Activated CD4-positive, alpha-beta T cell treated with anti-CD3 and anti-CD28 coated beads, Interleukin-2, amount 10 ng/mL, durations not matched to agents 24 days and 14 days (primary cell): ENCODE results near the gene GDI2. TPM values are rescaled to one million over a fixed set of nuclear protein-coding genes. Genes with fewer than 3 reads are reported as not detected.
A peak's percentile ranks its signal among the peaks of the same experiment; 100 is the strongest.
"Not testable (repeated sequence)": the region's sequence is repeated elsewhere in the genome, so short reads cannot be mapped to it uniquely, and the experiment has no call there.

ENCODE experiments used
- DNase-seq: peaks from one replicate; pipeline ENCODE4 v3.0.0; 2022
- H3K27ac Mint-ChIP-seq: one replicate; pipeline ENCODE4 v1.8.0; 2022; ENCODE audit warnings: mild to moderate bottlenecking, mixed read lengths
- H3K27me3 Mint-ChIP-seq: one replicate; pipeline ENCODE4 v1.8.0; 2022; ENCODE audit warnings: mixed read lengths
- H3K36me3 Mint-ChIP-seq: one replicate; pipeline ENCODE4 v1.8.0; 2022; ENCODE audit warnings: low read depth, mild to moderate bottlenecking, mixed read lengths
- H3K4me1 Mint-ChIP-seq: one replicate; pipeline ENCODE4 v1.8.0; 2021; ENCODE audit warnings: mixed read lengths
- H3K4me3 Mint-ChIP-seq: one replicate; pipeline ENCODE4 v1.8.0; 2022; ENCODE audit warnings: mild to moderate bottlenecking, moderate library complexity, mixed read lengths
- H3K9me3 Mint-ChIP-seq: one replicate; pipeline ENCODE4 v1.8.0; 2021; ENCODE audit warnings: mixed read lengths
- intact Hi-C: fragments of 100-400 bp; cut with micrococcal nuclease; formaldehyde crosslinking; loops from one replicate; pipeline ENCODE4 v1.15.1; 2023
- total RNA-seq: library from RNA; stranded (reverse); gene quantifications from 2 replicates; pipeline ENCODE4 v1.2.3, GENCODE V29; 2022

Gene GDI2
- total RNA-seq, 1 donor from 2014 or later, result 305 TPM

DNA sequence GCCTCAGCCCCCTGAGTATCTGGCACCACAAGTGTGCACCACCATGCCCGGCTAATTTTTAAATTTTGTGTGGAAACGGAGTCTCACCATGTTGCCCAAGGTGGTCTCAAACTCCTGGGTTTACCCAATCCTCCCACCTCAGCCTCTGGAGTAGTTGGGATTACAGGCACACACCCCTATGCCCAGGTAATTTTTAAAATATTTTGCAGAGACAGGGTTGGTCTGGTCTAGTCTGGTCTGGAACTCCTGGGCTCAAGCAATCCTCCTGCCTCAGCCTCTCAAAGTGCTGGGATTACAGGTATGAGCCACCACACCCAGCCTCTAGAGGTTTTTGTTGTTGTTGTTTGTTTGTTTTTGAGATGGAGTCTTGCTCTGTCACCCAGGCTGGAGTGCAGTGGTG lies 22.9 kb upstream of the GDI2 start:
- H3K27ac Mint-ChIP-seq, DNase-seq, H3K27me3 Mint-ChIP-seq, H3K4me3 Mint-ChIP-seq, H3K36me3 Mint-ChIP-seq, H3K9me3 Mint-ChIP-seq, intact Hi-C loops, H3K4me1 Mint-ChIP-seq: not testable (repeated sequence)

DNA sequence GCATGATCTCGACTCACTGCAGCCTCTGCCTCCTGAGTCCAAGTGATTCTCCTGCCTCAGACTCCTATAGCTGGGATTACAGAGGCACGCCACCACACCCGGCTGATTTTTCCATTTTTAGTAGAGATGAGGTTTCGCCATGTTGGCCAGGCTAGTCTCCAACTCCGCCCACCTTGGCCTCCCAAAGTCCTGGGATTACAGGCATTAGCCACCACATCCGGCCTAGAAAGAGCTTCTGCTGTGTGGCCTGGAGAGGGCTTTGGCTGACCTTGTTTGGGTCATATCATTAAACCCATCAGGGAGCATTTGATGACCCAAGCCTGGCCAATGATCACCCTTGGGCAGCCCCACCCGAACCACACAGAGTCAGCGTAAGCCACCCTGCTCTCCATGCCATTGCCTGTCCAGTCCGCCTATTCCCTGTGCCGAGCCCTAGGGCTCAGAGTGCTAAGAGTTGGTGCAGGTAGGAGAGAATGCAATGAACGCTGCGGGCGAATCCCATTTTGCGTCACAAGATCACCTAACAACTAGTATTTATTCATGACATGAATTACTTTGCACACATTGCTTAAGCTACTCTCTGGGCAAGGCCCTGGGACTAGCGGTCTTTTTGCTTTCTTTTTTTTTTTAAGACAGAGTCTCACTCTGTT lies 22.3 kb upstream of the GDI2 start:
- Mint-ChIP-seq H3K4me1 (no peaks in the 10 kb centered on the region), H3K27ac (no peak overlapping the region)

DNA sequence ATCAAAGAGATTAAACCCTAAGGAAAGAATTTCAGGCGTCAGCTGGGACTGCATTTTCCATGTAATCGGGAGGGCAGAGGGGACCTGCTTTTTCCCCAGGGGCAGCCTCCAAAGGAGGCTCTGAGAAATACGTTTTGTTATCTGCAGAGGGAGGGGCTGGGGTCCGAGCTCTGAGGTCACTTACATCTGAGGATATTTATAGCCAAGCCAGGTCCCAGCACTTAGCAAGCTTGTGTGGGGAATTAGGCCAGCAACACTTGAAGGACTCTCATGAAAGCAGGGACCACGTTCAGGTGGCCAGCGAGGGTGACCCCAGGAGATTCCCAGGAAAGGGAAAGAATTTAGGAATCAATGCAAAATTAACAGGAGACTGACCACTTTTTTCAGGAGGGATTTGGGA lies 20.6 kb upstream of the GDI2 start:
- Mint-ChIP-seq H3K4me3 (no peak overlapping the region), H3K27me3 (no peaks in the 10 kb centered on the region), H3K4me1 (no peaks in the 10 kb centered on the region), H3K27ac (no peak overlapping the region), H3K9me3 (no peaks in the 10 kb centered on the region), H3K36me3 (no peaks in the 10 kb centered on the region)
- DNase-seq, result no peak
- intact Hi-C loops, result no loop called here

More for the DNA sequence above, 22.3 kb upstream of the GDI2 start:
- intact Hi-C loops, result no loop called here
- no peak overlapping the region for H3K4me3 Mint-ChIP-seq
- H3K27me3 Mint-ChIP-seq, result no peaks in the 10 kb centered on the region
- no peaks in the 10 kb centered on the region for H3K36me3 Mint-ChIP-seq
- DNase-seq, result no peak
- H3K9me3 Mint-ChIP-seq, result no peaks in the 10 kb centered on the region

DNA sequence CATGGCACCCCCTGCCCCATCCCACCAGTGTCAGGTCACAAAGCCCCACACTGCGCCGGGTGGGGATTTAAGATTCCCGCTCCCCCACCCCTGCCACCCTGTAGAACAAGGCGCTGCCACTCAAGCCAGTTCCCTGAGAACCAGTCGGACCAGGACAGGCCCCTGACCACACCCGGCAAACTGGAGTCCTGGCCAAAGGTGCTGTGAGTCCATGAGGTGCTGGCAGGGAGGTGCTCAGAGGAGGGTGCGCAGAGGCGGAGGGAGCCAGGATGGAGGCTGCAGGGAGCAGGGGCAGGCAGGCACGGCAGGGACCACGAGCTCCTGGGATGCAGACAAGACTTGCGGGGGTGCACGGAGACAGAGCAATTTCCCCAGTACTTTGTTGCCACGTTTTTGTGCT lies 19.7 kb upstream of the GDI2 start:
- DNase-seq, result no peak
- Mint-ChIP-seq H3K27ac (no peak overlapping the region), H3K27me3 (no peaks in the 10 kb centered on the region), H3K4me1 (no peaks in the 10 kb centered on the region), H3K9me3 (no peaks in the 10 kb centered on the region), H3K4me3 (no peak overlapping the region), H3K36me3 (no peaks in the 10 kb centered on the region)
- intact Hi-C loops, result no loop called here

DNA sequence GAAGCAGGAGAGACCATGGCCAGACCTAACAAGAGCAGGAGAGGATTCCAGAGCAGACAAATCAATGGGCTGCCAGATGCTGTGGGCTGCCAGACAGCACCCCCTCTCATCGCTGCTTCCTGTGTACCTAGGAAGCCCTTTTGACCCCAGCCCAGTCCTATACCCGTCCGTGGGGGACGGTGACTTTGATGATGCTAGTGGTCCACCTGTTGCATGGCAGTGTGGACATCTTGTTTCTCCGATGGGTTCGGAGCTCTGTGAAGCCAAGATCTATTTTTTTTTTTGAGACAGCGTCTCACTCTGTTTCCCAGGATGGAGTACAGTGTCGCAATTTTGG lies 18.2 kb upstream of the GDI2 start:
- H3K4me1 Mint-ChIP-seq, result no peaks in the 10 kb centered on the region
- no peak overlapping the region for H3K27ac Mint-ChIP-seq
- no peaks in the 10 kb centered on the region for H3K27me3 Mint-ChIP-seq
- no peak overlapping the region for H3K4me3 Mint-ChIP-seq
- no peak for DNase-seq
- H3K36me3 Mint-ChIP-seq, result no peaks in the 10 kb centered on the region
- H3K9me3 Mint-ChIP-seq, result no peaks in the 10 kb centered on the region
- intact Hi-C loops, result no loop called here

DNA sequence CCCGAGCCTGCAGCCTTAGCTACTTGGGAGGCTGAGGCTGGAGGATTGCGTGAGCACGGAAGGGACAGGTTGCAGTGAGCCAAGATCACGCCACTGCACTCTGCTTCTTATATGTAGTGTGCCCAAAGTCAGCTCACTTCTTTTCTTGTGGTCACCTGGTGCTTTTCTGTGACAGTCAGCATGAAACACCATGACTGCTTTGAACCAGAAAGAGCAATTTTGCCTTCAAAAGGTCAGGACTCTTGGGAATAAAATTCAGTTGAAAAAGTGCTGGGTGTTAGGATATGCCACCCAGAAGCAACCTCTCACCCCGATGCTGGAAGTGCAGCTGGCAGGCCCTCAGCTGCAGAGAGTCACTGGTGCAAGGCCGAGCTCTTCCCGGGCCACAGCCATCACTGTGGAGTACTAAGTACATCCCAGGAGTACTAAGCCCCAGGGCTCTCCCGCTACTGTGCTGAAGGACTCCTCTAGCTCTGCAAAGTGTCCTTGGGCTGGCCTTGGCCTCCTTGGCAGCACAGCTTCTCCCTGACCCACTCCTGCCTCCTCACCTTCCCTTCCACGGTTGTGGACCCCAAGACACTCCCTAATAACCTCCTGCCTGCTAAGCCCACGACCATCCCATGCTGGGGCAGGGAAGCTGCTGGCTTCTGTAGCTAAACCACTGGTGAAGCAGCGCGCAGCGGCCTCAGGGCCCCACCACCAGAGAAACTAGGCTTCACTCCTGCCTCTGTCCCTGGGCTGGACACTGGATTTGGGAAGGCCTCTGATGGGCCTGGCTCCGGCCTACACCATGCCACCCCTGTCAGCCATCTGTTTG lies 17.6 kb upstream of the GDI2 start:
- Mint-ChIP-seq H3K36me3 (no peaks in the 10 kb centered on the region), H3K4me1 (no peaks in the 10 kb centered on the region), H3K9me3 (no peaks in the 10 kb centered on the region), H3K4me3 (no peak overlapping the region), H3K27ac (no peak overlapping the region), H3K27me3 (no peaks in the 10 kb centered on the region)
- DNase-seq, result no peak
- intact Hi-C loops, result no loop called here

DNA sequence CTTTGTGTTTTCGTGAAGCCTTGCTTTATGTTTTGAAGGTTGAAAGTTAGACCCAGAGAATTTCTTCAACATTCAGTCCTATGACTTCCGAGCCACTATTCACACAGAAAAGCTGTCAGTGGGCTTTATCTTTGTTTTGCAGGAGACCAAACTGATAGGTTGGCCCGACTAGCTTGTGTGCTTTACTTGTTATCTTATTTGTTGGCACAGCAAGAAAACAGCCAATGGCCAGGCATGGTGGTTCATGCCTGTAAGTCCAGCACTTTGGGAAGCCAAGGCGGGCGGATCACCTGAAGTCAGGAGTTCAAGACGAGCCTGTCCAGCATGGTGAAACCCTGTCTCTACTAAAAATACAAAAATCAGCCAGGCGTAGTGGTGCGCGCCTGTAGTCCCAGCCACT lies 16.0 kb upstream of the GDI2 start:
- H3K36me3 Mint-ChIP-seq, result no peaks in the 10 kb centered on the region
- no peaks in the 10 kb centered on the region for H3K27me3 Mint-ChIP-seq
- no peak for DNase-seq
- no peaks in the 10 kb centered on the region for H3K9me3 Mint-ChIP-seq
- no peak overlapping the region for H3K4me3 Mint-ChIP-seq
- no peaks in the 10 kb centered on the region for H3K4me1 Mint-ChIP-seq
- intact Hi-C loops, result no loop called here
- H3K27ac Mint-ChIP-seq, result no peak overlapping the region

DNA sequence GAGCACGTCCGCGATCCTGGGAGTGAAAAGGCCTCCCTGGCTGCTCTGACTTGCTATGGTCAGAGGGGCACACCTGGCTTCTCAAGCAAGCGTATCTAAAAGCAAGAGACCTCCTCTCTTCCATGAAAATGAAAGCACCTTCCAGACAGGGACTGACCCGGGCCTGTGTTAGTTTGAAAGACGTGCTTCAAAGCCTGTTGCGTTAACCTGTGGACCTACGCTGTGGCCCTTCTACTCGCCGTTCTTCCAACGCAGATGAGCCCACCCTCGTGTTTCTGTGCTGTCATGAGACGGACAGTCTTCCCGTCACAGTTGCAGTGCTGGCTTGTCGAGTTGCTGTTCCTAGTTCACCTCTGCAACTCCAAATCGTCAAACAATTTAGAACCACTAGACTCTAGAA lies 15.5 kb upstream of the GDI2 start:
- DNase-seq, result no peak
- Mint-ChIP-seq H3K36me3 (no peaks in the 10 kb centered on the region), H3K4me1 (no peaks in the 10 kb centered on the region), H3K9me3 (no peaks in the 10 kb centered on the region), H3K27ac (no peak overlapping the region), H3K27me3 (no peaks in the 10 kb centered on the region), H3K4me3 (no peak overlapping the region)
- intact Hi-C loops, result no loop called here

DNA sequence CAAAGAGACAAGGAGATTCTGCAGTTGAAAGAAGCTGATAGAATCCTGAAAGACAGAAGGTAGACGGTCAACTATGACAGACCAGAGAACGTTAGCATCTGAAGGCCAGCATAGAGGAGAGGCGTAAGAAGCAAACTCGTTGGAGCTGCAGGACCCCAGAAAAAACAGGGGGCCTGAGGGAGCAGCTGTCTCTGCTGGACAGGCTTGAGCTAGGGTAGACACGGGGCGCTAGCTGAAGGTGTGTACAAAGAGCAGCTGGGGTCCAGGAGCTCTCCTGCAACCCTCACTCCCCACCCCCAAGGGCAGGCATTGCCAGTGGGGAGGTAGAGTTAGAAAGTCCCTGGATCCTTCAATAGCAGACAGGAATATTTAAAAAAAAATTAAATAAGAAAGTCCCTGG lies 14.6 kb upstream of the GDI2 start:
- no peaks in the 10 kb centered on the region for H3K27me3 Mint-ChIP-seq
- intact Hi-C loops, result no loop called here
- no peaks in the 10 kb centered on the region for H3K36me3 Mint-ChIP-seq
- no peak overlapping the region for H3K27ac Mint-ChIP-seq
- H3K9me3 Mint-ChIP-seq, result no peaks in the 10 kb centered on the region
- no peak for DNase-seq
- H3K4me3 Mint-ChIP-seq, result no peak overlapping the region
- no peaks in the 10 kb centered on the region for H3K4me1 Mint-ChIP-seq

DNA sequence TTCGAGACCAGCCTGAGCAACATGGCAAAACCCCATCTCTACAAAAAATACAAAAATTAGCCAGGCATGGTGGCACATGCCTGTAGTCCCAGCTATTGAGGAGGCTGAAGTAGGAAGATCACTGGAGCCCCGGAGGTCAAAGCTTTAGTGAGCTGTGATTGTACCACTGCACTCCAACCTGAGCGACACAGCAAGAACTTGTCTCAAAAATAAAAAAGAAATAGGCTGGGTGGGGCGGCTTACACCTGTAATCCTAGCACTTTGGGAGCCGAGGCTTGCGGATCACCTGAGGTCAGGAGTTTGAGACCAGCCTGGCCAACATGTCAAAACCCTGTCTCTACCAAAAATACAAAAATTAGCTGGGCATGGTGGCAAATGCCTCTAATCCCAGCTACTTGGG lies 13.3 kb upstream of the GDI2 start:
- H3K27ac Mint-ChIP-seq, H3K9me3 Mint-ChIP-seq, DNase-seq, H3K36me3 Mint-ChIP-seq, H3K4me3 Mint-ChIP-seq, H3K4me1 Mint-ChIP-seq, intact Hi-C loops, H3K27me3 Mint-ChIP-seq: not testable (repeated sequence)

DNA sequence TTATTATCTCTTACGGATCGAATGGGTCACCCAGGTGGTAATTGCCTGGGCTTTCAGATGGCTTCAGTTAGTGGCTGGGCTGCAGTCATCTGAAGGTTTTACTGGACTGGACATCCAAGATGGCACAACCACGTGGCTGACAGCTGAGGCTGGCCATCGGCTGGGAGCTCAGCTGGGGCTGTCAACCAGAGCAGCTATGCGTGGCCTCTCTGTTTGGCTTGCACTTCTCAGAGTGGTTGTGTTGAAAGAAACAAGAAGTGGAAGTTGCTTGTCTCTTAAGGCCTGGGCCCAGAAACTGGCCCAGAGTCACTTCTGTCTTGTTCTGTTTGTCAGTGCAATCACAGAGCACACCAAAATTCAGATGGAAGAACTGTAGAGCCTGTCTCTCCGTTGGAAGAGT lies 5.7 kb upstream of the GDI2 start:
- intact Hi-C loops, result no loop called here

DNA sequence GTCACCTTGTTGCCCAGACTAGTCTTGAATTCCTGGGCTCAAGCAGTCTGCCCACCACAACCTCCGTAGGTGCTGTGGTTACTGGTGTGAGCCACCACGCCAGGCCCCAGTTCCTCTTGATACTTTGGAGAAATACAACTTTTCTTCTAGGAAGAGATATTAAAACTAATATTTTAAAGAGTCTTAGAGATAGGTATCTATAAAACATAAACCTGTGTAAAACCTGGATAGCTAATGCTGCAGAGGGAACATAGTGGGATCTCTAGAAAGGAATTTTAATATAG lies 4.8 kb upstream of the GDI2 start:
- Mint-ChIP-seq H3K9me3 (peaks cover 11% of the 10 kb centered on the region), H3K27me3 (no peaks in the 10 kb centered on the region), H3K36me3 (peaks cover 13% of the 10 kb centered on the region), H3K4me1 (peaks cover 45% of the 10 kb centered on the region), H3K4me3 (no peak overlapping the region), H3K27ac (peak overlapping the region; percentile 89)
- intact Hi-C loops, result no loop called here
- no peak for DNase-seq

More for the DNA sequence above, 5.7 kb upstream of the GDI2 start:
- Mint-ChIP-seq H3K27me3 (no peaks in the 10 kb centered on the region), H3K4me1 (peaks cover 45% of the 10 kb centered on the region), H3K9me3 (peaks cover 11% of the 10 kb centered on the region), H3K27ac (no peak overlapping the region), H3K36me3 (peaks cover 13% of the 10 kb centered on the region), H3K4me3 (no peak overlapping the region)
- no peak for DNase-seq

DNA sequence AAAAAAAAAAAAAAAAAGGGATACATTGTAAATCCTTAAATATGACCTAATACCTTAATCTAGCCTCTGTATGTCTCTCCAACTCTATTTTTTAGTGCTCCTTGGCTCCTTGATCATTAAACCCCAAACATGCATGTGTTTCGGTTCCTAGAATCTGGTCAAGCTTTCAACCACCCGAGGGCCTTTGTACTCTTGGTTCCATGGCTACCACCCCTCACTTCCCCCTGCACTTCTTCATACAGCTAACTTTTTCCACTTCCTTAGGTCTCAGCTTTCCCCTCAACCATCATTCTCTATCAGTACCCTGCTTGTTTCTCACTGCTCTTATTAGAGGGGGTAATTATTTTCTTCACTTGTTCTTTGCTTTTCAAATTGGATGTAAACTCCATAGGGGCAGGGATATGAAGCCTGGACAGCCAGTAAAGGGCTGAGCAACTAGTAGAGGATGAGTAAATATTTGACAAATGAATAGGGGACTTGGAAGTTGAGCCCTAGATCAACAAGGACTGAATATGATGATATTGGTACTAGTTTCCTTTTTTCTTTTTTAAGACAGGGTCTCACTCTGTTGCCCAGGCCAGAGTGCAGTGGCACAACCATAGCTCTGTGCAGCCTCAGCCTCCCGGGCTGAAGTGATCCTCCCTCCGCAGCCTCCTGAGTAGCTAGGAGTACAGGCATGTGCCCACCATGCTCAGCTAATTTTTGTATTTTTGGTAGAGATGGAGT lies 4.3 kb upstream of the GDI2 start:
- peaks cover 45% of the 10 kb centered on the region for H3K4me1 Mint-ChIP-seq
- peaks cover 11% of the 10 kb centered on the region for H3K9me3 Mint-ChIP-seq
- H3K27me3 Mint-ChIP-seq, result no peaks in the 10 kb centered on the region
- peaks cover 13% of the 10 kb centered on the region for H3K36me3 Mint-ChIP-seq
- H3K27ac Mint-ChIP-seq, result peak overlapping the region; percentile 89
- intact Hi-C loops, result no loop called here
- no peak for DNase-seq
- peak overlapping the region; percentile 58 for H3K4me3 Mint-ChIP-seq

DNA sequence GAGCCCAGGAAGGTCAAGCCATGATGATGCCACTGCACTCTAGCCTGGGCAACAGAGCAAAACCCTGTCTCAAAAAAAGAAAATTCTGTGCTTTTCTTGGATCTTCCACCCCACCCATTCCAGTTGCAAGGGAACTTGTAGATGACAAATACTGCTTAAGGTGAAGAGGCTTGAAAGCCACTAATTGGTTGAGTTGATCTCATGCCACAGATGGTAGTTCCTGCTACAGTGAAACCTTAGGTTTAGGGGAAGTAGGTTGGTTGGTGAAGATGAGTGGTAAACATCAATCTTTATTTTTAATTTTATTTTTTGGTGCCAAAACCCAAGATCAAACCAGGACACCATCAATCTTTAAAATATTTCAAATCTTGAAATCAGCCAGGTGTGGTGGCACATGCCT lies 2.9 kb upstream of the GDI2 start:
- no peaks in the 10 kb centered on the region for H3K27me3 Mint-ChIP-seq
- no peak overlapping the region for H3K4me3 Mint-ChIP-seq
- intact Hi-C loops, result no loop called here
- peaks cover 20% of the 10 kb centered on the region for H3K36me3 Mint-ChIP-seq
- H3K27ac Mint-ChIP-seq, result no peak overlapping the region
- peaks cover 52% of the 10 kb centered on the region for H3K4me1 Mint-ChIP-seq
- H3K9me3 Mint-ChIP-seq, result peaks cover 11% of the 10 kb centered on the region
- no peak for DNase-seq
